A549 (cell line): ENCODE results near the gene SLC35F3. TPM values are rescaled to one million over a fixed set of nuclear protein-coding genes. Genes with fewer than 3 reads are reported as not detected.

ENCODE experiments used
- ATAC-seq, 2 experiments: fragments of 200-7000 bp in 1 of 2; fragments of >200 bp in 1 of 2; cut with Nextera tagmentation in 1 of 2; cut with Tn5 transposase in 1 of 2; 3 replicates each; pipeline versions ENCODE4 v1.8.0 to v1.9.1; 2018 to 2020; ENCODE audit warnings: mild to moderate bottlenecking in 1 of 2, moderate library complexity in 1 of 2
- CTCF ChIA-PET: fragments of 300-600 bp; sonication (Branson Sonifier 250); formaldehyde crosslinking; extraction: SDS; loops from one replicate; lab custom pipeline; 2021; ENCODE audit warnings: antibody characterized with exemption, inconsistent platforms; lab: Yijun Ruan, JAX
- POLR2A ChIA-PET: fragments of 350-600 bp; formaldehyde crosslinking; extraction: SDS; loops from one replicate; lab custom pipeline; 2021; ENCODE audit warnings: antibody characterized with exemption, inconsistent platforms; lab: Yijun Ruan, JAX
- DNase-seq, 2 experiments: peaks; one replicate each; pipeline versions ENCODE4 v3.0.0 to v3.0.0-alpha.2; 2011 to 2016; ENCODE audit warnings: low read depth in 1 of 2, low spot score in 1 of 2
- FAIRE-seq: peaks from 2 replicates; lab custom pipeline; 2011; peaks lifted over from hg19 to GRCh38; lab: Jason Lieb, UNC
- H3K27ac ChIP-seq, 2 experiments: fragments of >200 bp; sonication (Bioruptor Twin); formaldehyde crosslinking; 3 replicates each; pipeline ENCODE4 v1.5.1; 2016 to 2017
- H3K4me1 ChIP-seq: fragments of >200 bp; sonication (Bioruptor Twin); formaldehyde crosslinking; 3 replicates; pipeline ENCODE4 v1.6.1; 2016
- H3K4me2 ChIP-seq: fragments of >200 bp; sonication (Bioruptor Twin); formaldehyde crosslinking; 3 replicates; pipeline ENCODE4 v1.6.1; 2016
- H3K4me3 ChIP-seq: fragments of >200 bp; sonication (Bioruptor Twin); formaldehyde crosslinking; 3 replicates; pipeline ENCODE4 v1.5.1; 2016
- H3K9me3 ChIP-seq: fragments of >200 bp; sonication (Bioruptor Twin); formaldehyde crosslinking; 3 replicates; pipeline ENCODE4 v1.6.1; 2016
- CBX2 ChIP-seq: fragments of 200-600 bp; sonication (generic); IDR thresholded peaks from 2 replicates; pipeline ENCODE4 v1.6.1; 2016; ENCODE audit warnings: low read depth, mild to moderate bottlenecking, borderline replicate concordance
- CBX8 ChIP-seq: fragments of 200-600 bp; sonication (generic); IDR thresholded peaks from 2 replicates; pipeline ENCODE4 v1.6.1; 2016
- CHD2 ChIP-seq: fragments of 150-350 bp; IDR thresholded peaks from 2 replicates; pipeline ENCODE4 v1.6.1; 2014; ENCODE audit warnings: low read length; ENCODE audit not compliant: partially characterized antibody
- EHF ChIP-seq: fragments of 250-450 bp; sonication (Bioruptor Pico); IDR thresholded peaks from 2 replicates; pipeline ENCODE4 v1.5.0; 2020; ENCODE audit warnings: mild to moderate bottlenecking
- EHMT2 ChIP-seq: fragments of 200-600 bp; sonication (generic); IDR thresholded peaks from 2 replicates; pipeline ENCODE4 v1.6.1; 2016; ENCODE audit warnings: antibody characterized with exemption, low read depth, mild to moderate bottlenecking, moderate library complexity
- EP300 ChIP-seq, 2 experiments: fragments of >200 bp; sonication (Bioruptor Twin); formaldehyde crosslinking; IDR thresholded peaks; 2 replicates in 1 of 2; 3 replicates in 1 of 2; pipeline ENCODE4 v1.6.1; 2016 to 2017
- ESRRA ChIP-seq: fragments of 150-350 bp; IDR thresholded peaks from 2 replicates; pipeline ENCODE4 v1.6.1; 2014; ENCODE audit warnings: mild to moderate bottlenecking, low read length, borderline replicate concordance
- FOSL2 ChIP-seq, 2 experiments: fragments of 450-650 bp in 1 of 2; fragments of >200 bp in 1 of 2; sonication (Bioruptor Twin) in 1 of 2; formaldehyde crosslinking; IDR thresholded peaks; 2 replicates each; pipeline versions ENCODE4 v1.5.0 to v1.6.1; 2016 to 2020; ENCODE audit warnings: mild to moderate bottlenecking in 1 of 2, moderate library complexity in 1 of 2
- GATA3 ChIP-seq: IDR thresholded peaks from 2 replicates; pipeline ENCODE4 v1.6.1; 2012; ENCODE audit warnings: borderline replicate concordance
- HDAC2 ChIP-seq: fragments of 200-600 bp; sonication (generic); IDR thresholded peaks from 2 replicates; pipeline ENCODE4 v1.6.1; 2016
- HEYL ChIP-seq: fragments of 250-450 bp; sonication (Bioruptor Pico); IDR thresholded peaks from 2 replicates; pipeline ENCODE4 v1.8.0; 2021; ENCODE audit warnings: mild to moderate bottlenecking, moderate library complexity
- HOXA7 ChIP-seq: fragments of 250-450 bp; sonication (Bioruptor Pico); IDR thresholded peaks from 2 replicates; pipeline ENCODE4 v1.5.0; 2020; ENCODE audit warnings: mild to moderate bottlenecking, moderate library complexity
- HOXB13 ChIP-seq: fragments of 250-450 bp; sonication (Bioruptor Pico); IDR thresholded peaks from 2 replicates; pipeline ENCODE4 v1.5.0; 2020; ENCODE audit warnings: low read depth, mild to moderate bottlenecking, moderate library complexity
- HOXB5 ChIP-seq: fragments of 250-450 bp; sonication (Bioruptor Pico); IDR thresholded peaks from 2 replicates; pipeline ENCODE4 v1.5.0; 2020; ENCODE audit warnings: mild to moderate bottlenecking, moderate library complexity
- KDM5A ChIP-seq: fragments of 200-600 bp; sonication (generic); IDR thresholded peaks from 2 replicates; pipeline ENCODE4 v1.6.1; 2016; ENCODE audit warnings: antibody characterized with exemption, mild to moderate bottlenecking
- MAFK ChIP-seq: fragments of 450-650 bp; IDR thresholded peaks from 2 replicates; pipeline ENCODE4 v1.6.1; 2014; ENCODE audit not compliant: partially characterized antibody
- MAZ ChIP-seq: fragments of 150-350 bp; IDR thresholded peaks from 2 replicates; pipeline ENCODE4 v1.6.1; 2014; ENCODE audit warnings: antibody characterized with exemption, low read depth, low read length, borderline replicate concordance
- NFE2L2 ChIP-seq: fragments of 150-350 bp; conservative IDR thresholded peaks from 2 replicates; pipeline ENCODE4 v1.6.1; 2014; ENCODE audit warnings: low read length
- NPAS2 ChIP-seq: fragments of 250-450 bp; sonication (Bioruptor Pico); IDR thresholded peaks from 2 replicates; pipeline ENCODE4 v1.8.0; 2022; ENCODE audit warnings: mild to moderate bottlenecking, moderate library complexity, borderline replicate concordance
- NR3C1 ChIP-seq: fragments of >200 bp; sonication (Bioruptor Twin); formaldehyde crosslinking; IDR thresholded peaks from 3 replicates; pipeline ENCODE4 v1.6.1; 2017
- POLR2AphosphoS2 ChIP-seq: conservative IDR thresholded peaks from 2 replicates; pipeline ENCODE4 v1.6.1; 2012; ENCODE audit warnings: low read length, improper control_type of control experiment, inconsistent platforms
- RAD21 ChIP-seq, 2 experiments: fragments of >200 bp in 1 of 2; sonication (Bioruptor Twin) in 1 of 2; formaldehyde crosslinking in 1 of 2; IDR thresholded peaks in 1 of 2; conservative IDR thresholded peaks in 1 of 2; 2 replicates in 1 of 2; 3 replicates in 1 of 2; pipeline ENCODE4 v1.6.1; 2012 to 2018; ENCODE audit warnings: inconsistent platforms in 1 of 2
- RARB ChIP-seq: fragments of 250-450 bp; sonication (Bioruptor Pico); IDR thresholded peaks from 2 replicates; pipeline ENCODE4 v1.8.0; 2021; ENCODE audit warnings: mild to moderate bottlenecking, moderate library complexity
- RFX5 ChIP-seq: fragments of 450-650 bp; IDR thresholded peaks from 2 replicates; pipeline ENCODE4 v1.7.1; 2014; ENCODE audit warnings: antibody characterized with exemption, mild to moderate bottlenecking, moderate library complexity
- RNF2 ChIP-seq: fragments of 200-600 bp; sonication (generic); IDR thresholded peaks from 2 replicates; pipeline ENCODE4 v1.6.1; 2016; ENCODE audit warnings: low read depth, mild to moderate bottlenecking, antibody characterized with exemption, moderate library complexity, borderline replicate concordance
- SMC3 ChIP-seq: fragments of >200 bp; sonication (Bioruptor Twin); formaldehyde crosslinking; IDR thresholded peaks from 3 replicates; pipeline ENCODE4 v1.6.1; 2018; ENCODE audit warnings: inconsistent platforms
- SREBF2 ChIP-seq: fragments of 450-650 bp; IDR thresholded peaks from 2 replicates; pipeline ENCODE4 v1.6.1; 2014; ENCODE audit warnings: mild to moderate bottlenecking, moderate library complexity
- TP53 ChIP-seq: fragments of 250-450 bp; sonication (Bioruptor Pico); IDR thresholded peaks from 2 replicates; pipeline ENCODE4 v1.5.0; 2021; ENCODE audit warnings: mild to moderate bottlenecking, moderate library complexity
- ZC3H11A ChIP-seq: fragments of 450-650 bp; IDR thresholded peaks from 2 replicates; pipeline ENCODE4 v1.6.1; 2014; ENCODE audit warnings: antibody characterized with exemption, mild to moderate bottlenecking
- ZFP36 ChIP-seq: fragments of 450-650 bp; IDR thresholded peaks from 2 replicates; pipeline ENCODE4 v1.6.1; 2014; ENCODE audit warnings: borderline replicate concordance; ENCODE audit not compliant: partially characterized antibody
- ZSCAN20 ChIP-seq: fragments of 250-450 bp; sonication (Bioruptor Pico); IDR thresholded peaks from 2 replicates; pipeline ENCODE4 v1.8.0; 2022; ENCODE audit warnings: mild to moderate bottlenecking, moderate library complexity
- WGBS: methylation state at CpG from one replicate; pipeline ENCODE4 v1.1.6; 2017; ENCODE audit errors: missing lambda C conversion rate; 5-methylcytosine and 5-hydroxymethylcytosine counted together
- polyA minus RNA-seq: library from RNA; depleted of rRNA, polyadenylated mRNA; stranded (reverse); fragments of >200 nt; gene quantifications from 2 replicates; pipeline ENCODE4 v1.2.3, GENCODE V29; 2011; rRNA and poly(A)+ RNA removed
- polyA plus RNA-seq, 4 experiments: library from polyadenylated mRNA; depleted of rRNA in 3 of 4; stranded (reverse); fragments of >200 nt; fragmentation: RNase III in 1 of 4; extraction: RNeasy Plus Mini Kit Qiagen cat#74134 plus additional on column Dnase treatment in 1 of 4; gene quantifications; 2 replicates in 3 of 4; 3 replicates in 1 of 4; pipeline ENCODE4 v1.2.3, GENCODE V29; 2011 to 2017
- TF ChIP-seq, protein P1 (sequence below): IDR thresholded peaks from 2 replicates; pipeline ENCODE4 v1.6.1; 2012
- TF ChIP-seq, protein P2 (sequence below): fragments of >200 bp; sonication (Bioruptor Twin); formaldehyde crosslinking; IDR thresholded peaks from 3 replicates; pipeline ENCODE4 v1.6.1; 2016
- TF ChIP-seq, protein P3 (sequence below): fragments of >200 bp; sonication (Bioruptor Twin); formaldehyde crosslinking; IDR thresholded peaks from 3 replicates; pipeline ENCODE4 v1.5.1; 2016
- TF ChIP-seq, protein P4 (sequence below): fragments of 250-450 bp; sonication (Bioruptor Pico); IDR thresholded peaks from 2 replicates; pipeline ENCODE4 v1.5.0; 2020; ENCODE audit warnings: low read depth, mild to moderate bottlenecking, moderate library complexity
- TF ChIP-seq, protein P5 (sequence below): fragments of 150-350 bp; IDR thresholded peaks from 2 replicates; pipeline ENCODE4 v1.6.1; 2014; ENCODE audit warnings: low read depth, mild to moderate bottlenecking, low read length

Gene SLC35F3
- polyA plus RNA-seq (2011; rRNA removed), result 7.1 and 7.8 TPM in 2 replicates
- 5.2 and 6.2 TPM in 2 replicates for polyA plus RNA-seq (2012; cell fraction: cytosol; rRNA removed)
- 6.9 and 7.2 TPM in 2 replicates for polyA plus RNA-seq (2012; cell fraction: nucleus; rRNA removed)
- polyA plus RNA-seq (2017; fragmentation: RNase III; extraction: RNeasy Plus Mini Kit Qiagen cat#74134 plus additional on column Dnase treatment), result 5.5 to 6.1 TPM (median 5.9 TPM) in 3 replicates
- 9.4 and 10.2 TPM in 2 replicates for polyA minus RNA-seq

DNA sequence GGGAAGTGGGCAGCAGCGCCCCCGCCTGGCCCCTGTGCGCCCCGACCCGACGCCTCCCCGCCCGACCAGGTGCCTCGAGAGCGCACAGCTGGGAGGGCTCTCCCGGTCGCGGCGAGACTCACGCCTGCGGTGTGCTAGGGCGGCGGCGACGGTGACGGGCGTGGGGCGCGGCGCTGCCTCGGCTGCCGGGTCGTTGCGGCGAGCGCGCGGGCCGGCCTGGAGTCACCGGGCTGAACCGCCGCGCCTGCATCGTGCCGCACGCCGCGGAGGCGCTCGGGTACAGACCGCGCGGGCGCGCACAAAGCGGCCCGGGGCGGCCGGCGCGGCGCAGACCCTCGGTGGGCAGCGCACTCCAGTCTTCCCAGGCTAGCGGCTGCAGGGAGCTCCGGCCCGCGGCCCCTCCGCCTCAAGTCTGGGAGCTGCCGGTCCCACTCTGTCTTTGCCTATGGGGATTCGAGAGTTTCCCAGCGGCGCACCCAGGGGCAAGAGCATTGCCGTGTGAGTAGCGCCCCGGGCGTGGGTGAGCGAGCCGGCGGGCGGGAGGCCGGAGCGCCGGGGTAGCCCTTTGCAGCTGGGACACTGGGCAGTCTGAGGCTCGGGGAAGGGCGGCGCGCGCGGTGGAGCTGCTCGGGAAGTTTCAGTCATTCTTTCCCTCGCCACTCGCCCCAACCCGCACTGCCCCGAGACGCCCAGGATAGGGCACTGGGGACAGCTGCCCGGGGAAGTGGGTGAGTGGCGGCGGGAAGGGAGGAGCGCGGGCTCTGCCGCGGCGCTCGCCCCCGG is at the start of gene SLC35F3:
SLC35F3 (plus strand) TSS at position 44 of the 783 bp plus-strand sequence.
- peak; percentile 76 to 84 for DNase-seq
- CTCF ChIA-PET, result interaction anchor here (0.6 to 3.0 kb wide), 41 partner anchors 9 to 553 kb away, joined by 3 to 27 read pairs (median 4); no protein-coding TSS in a partner anchor
- peak; percentile 87 to 88 for ATAC-seq
- POLR2A ChIA-PET, result interaction anchor here (1.1 kb wide), 1 partner anchor 46 kb away, joined by 3 read pairs; no protein-coding TSS in a partner anchor
- Histone ChIP-seq H3K4me3 (peak within 1 kb of the TSS; percentile 89), H3K4me1 (peaks cover 39% of the 10 kb centered on the region), H3K4me2 (peak within 1 kb of the TSS; percentile 84), H3K27ac (peak within 1 kb of the TSS; percentile 77 to 94), H3K9me3 (0 out of 3 replicates have a peak, but pooled peaks cover under 1% of the 10 kb centered on the region)
- no peak for FAIRE-seq
- under 1% methylated on average over 48 of the region's 101 CpGs for WGBS
- TF ChIP-seq RFX5, result no peak
- no peak for TF ChIP-seq CBX2
- no peak for TF ChIP-seq HOXB5
- TF ChIP-seq CHD2, result no peak
- no peak for TF ChIP-seq EHF (CRISPR knock-in tag)
- TF ChIP-seq SREBF2, result no peak
- no peak for TF ChIP-seq CBX8
- no peak for TF ChIP-seq TP53 (CRISPR knock-in tag)
- TF ChIP-seq SMC3, result peak; percentile 91
- no peak for TF ChIP-seq MAZ
- TF ChIP-seq KDM5A, result 0 out of 2 replicates have a peak, but pooled peaks have one; percentile 13
- no peak; the same call in 1 of the 2 replicates for TF ChIP-seq RNF2
- TF ChIP-seq, protein P1, sequence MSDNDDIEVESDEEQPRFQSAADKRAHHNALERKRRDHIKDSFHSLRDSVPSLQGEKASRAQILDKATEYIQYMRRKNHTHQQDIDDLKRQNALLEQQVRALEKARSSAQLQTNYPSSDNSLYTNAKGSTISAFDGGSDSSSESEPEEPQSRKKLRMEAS, result peak; percentile 73
- no peak for TF ChIP-seq MAFK
- no peak for TF ChIP-seq HDAC2
- TF ChIP-seq RAD21 (conservative IDR thresholded peaks at IDR 0.05 in 1 of 2, IDR thresholded peaks at IDR 0.05 in 1 of 2), result peak; percentile 56 to 88; a peak in 4 of 5 replicates
- TF ChIP-seq, protein P2, sequence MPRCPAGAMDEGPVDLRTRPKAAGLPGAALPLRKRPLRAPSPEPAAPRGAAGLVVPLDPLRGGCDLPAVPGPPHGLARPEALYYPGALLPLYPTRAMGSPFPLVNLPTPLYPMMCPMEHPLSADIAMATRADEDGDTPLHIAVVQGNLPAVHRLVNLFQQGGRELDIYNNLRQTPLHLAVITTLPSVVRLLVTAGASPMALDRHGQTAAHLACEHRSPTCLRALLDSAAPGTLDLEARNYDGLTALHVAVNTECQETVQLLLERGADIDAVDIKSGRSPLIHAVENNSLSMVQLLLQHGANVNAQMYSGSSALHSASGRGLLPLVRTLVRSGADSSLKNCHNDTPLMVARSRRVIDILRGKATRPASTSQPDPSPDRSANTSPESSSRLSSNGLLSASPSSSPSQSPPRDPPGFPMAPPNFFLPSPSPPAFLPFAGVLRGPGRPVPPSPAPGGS, result no peak
- TF ChIP-seq GATA3, result no peak
- no peak for TF ChIP-seq EHMT2
- no peak for TF ChIP-seq ZC3H11A
- no peak for TF ChIP-seq FOSL2 (IDR thresholded peaks at IDR 0.05)
- no peak for TF ChIP-seq FOSL2 (CRISPR knock-in tag; IDR thresholded peaks at IDR 0.05)
- TF ChIP-seq HOXA7 (CRISPR knock-in tag), result no peak
- TF ChIP-seq NFE2L2, result no peak
- no peak for TF ChIP-seq NPAS2 (CRISPR knock-in tag)
- no peak for TF ChIP-seq ZFP36
- TF ChIP-seq RARB (CRISPR knock-in tag), result no peak
- TF ChIP-seq NR3C1, result no peak
- TF ChIP-seq, protein P3, sequence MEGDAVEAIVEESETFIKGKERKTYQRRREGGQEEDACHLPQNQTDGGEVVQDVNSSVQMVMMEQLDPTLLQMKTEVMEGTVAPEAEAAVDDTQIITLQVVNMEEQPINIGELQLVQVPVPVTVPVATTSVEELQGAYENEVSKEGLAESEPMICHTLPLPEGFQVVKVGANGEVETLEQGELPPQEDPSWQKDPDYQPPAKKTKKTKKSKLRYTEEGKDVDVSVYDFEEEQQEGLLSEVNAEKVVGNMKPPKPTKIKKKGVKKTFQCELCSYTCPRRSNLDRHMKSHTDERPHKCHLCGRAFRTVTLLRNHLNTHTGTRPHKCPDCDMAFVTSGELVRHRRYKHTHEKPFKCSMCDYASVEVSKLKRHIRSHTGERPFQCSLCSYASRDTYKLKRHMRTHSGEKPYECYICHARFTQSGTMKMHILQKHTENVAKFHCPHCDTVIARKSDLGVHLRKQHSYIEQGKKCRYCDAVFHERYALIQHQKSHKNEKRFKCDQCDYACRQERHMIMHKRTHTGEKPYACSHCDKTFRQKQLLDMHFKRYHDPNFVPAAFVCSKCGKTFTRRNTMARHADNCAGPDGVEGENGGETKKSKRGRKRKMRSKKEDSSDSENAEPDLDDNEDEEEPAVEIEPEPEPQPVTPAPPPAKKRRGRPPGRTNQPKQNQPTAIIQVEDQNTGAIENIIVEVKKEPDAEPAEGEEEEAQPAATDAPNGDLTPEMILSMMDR, result peak; percentile 88
- no peak; a peak in 1 of 5 replicates for TF ChIP-seq EP300 (IDR thresholded peaks at IDR 0.05)
- no peak for TF ChIP-seq ESRRA
- TF ChIP-seq HEYL (CRISPR knock-in tag), result no peak
- TF ChIP-seq, protein P4, sequence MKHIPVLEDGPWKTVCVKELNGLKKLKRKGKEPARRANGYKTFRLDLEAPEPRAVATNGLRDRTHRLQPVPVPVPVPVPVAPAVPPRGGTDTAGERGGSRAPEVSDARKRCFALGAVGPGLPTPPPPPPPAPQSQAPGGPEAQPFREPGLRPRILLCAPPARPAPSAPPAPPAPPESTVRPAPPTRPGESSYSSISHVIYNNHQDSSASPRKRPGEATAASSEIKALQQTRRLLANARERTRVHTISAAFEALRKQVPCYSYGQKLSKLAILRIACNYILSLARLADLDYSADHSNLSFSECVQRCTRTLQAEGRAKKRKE (CRISPR knock-in tag), result no peak
- TF ChIP-seq, protein P5, sequence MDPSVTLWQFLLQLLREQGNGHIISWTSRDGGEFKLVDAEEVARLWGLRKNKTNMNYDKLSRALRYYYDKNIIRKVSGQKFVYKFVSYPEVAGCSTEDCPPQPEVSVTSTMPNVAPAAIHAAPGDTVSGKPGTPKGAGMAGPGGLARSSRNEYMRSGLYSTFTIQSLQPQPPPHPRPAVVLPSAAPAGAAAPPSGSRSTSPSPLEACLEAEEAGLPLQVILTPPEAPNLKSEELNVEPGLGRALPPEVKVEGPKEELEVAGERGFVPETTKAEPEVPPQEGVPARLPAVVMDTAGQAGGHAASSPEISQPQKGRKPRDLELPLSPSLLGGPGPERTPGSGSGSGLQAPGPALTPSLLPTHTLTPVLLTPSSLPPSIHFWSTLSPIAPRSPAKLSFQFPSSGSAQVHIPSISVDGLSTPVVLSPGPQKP, result no peak
- no peak for TF ChIP-seq POLR2AphosphoS2
- TF ChIP-seq ZSCAN20, result no peak
- TF ChIP-seq HOXB13 (CRISPR knock-in tag), result no peak
